ENCODE data around the gene CFAP68. TPM values are rescaled to one million over a fixed set of nuclear protein-coding genes. Genes with fewer than 3 reads are reported as not detected.

CFAP68 gene
- total RNA-seq, 4 donors from 2014 or later = 8.2 to 20.9 (median 9.8) TPM

GRCh38 chr11:111870113-111870512 is 9.2 kb upstream of the CFAP68 start:
- H3K27me3 ChIP-seq = no peaks in the 10 kb centered on the region
- H3K9me3 ChIP-seq = no peaks in the 10 kb centered on the region
- no peak for ATAC-seq
- TF ChIP-seq POLR2A (IDR thresholded peaks at IDR 0.05) (no peak), CTCF (IDR thresholded peaks at IDR 0.05 in 4 of 5, conservative IDR thresholded peaks at IDR 0.05 in 1 of 5) (no peak)
- peak overlapping the region in 2 of 4 donors; percentile 90 to 95 for H3K27ac ChIP-seq
- peak overlapping the region in 2 of 4 donors; percentile 78 to 86 for H3K4me3 ChIP-seq
- H3K4me1 ChIP-seq = peaks cover 17 to 18% of the 10 kb centered on the region in 2 donors
- peaks cover 0 to 35% of the 10 kb centered on the region in 2 donors for H3K36me3 ChIP-seq
- intact Hi-C loops (cut with DNase I; ENCODE audit: low total_unique reads) = loop anchor here (10.0 kb wide), 1 partner anchor 1445 kb away; the partner anchor contains the start of gene TTC12
- in situ Hi-C loops (cut with MboI; ENCODE audit: low sequenced_read_pairs in 4 of 4) = loop anchor here (10.0 kb wide), 5 partner anchors 65 to 215 kb away; partner anchors contain the start of genes DIXDC1 (in 1 of the 4), NKAPD1 (in 1 of the 4), PIH1D2 (in 1 of the 4) and SDHD (in 1 of the 4)
- no peak for DNase-seq

GRCh38 chr11:111870522-111870885 is 8.8 kb upstream of the CFAP68 start:
- no peak for TF ChIP-seq POLR2A (IDR thresholded peaks at IDR 0.05)
- intact Hi-C loops (cut with DNase I; ENCODE audit: low total_unique reads) = loop anchor here (10.0 kb wide), 1 partner anchor 1444 kb away; the partner anchor contains the start of gene TTC12
- Histone ChIP-seq H3K9me3 (no peaks in the 10 kb centered on the region), H3K36me3 (peaks cover 0 to 35% of the 10 kb centered on the region in 2 donors), H3K27ac (peak overlapping the region; percentile 90 to 95 (median 93)), H3K27me3 (no peaks in the 10 kb centered on the region), H3K4me3 (peak overlapping the region; percentile 78 to 96 (median 86)), H3K4me1 (peaks cover 17 to 18% of the 10 kb centered on the region in 2 donors)
- ATAC-seq = no peak
- in situ Hi-C loops (cut with MboI; ENCODE audit: low sequenced_read_pairs in 4 of 4) = loop anchor here (10.0 kb wide), 5 partner anchors 64 to 214 kb away; partner anchors contain the start of genes DIXDC1 (in 1 of the 4), NKAPD1 (in 1 of the 4), PIH1D2 (in 1 of the 4) and SDHD (in 1 of the 4)
- DNase-seq = no peak

- ATAC-seq (peak; percentile 78 to 88), DNase-seq (peak; percentile 66 to 83)
- TF ChIP-seq CTCF (IDR thresholded peaks at IDR 0.05 in 4 of 5, conservative IDR thresholded peaks at IDR 0.05 in 1 of 5) = peak in 3 of 5 experiments; percentile 36 to 44 (median 36)
- TF ChIP-seq POLR2A (IDR thresholded peaks at IDR 0.05) = peak; percentile 38 to 47
- intact Hi-C loops (cut with DNase I; ENCODE audit: low total_unique reads) = loop anchor here (10.0 kb wide), 1 partner anchor 1444 kb away; the partner anchor contains the start of gene TTC12
- H3K27ac ChIP-seq = peak within 1 kb of the TSS; percentile 90 to 95 (median 93)
- peaks cover 17 to 18% of the 10 kb centered on the region in 2 donors for H3K4me1 ChIP-seq
- in situ Hi-C loops (cut with MboI; ENCODE audit: low sequenced_read_pairs in 4 of 4) = loop anchor here (10.0 kb wide), 5 partner anchors 64 to 214 kb away; partner anchors contain the start of genes DIXDC1 (in 1 of the 4), NKAPD1 (in 1 of the 4), PIH1D2 (in 1 of the 4) and SDHD (in 1 of the 4)
- peaks cover 0 to 35% of the 10 kb centered on the region in 2 donors for H3K36me3 ChIP-seq
- no peaks in the 10 kb centered on the region for H3K27me3 ChIP-seq
- H3K9me3 ChIP-seq = no peaks in the 10 kb centered on the region
- H3K4me3 ChIP-seq = peak within 1 kb of the TSS; percentile 78 to 96 (median 86)
Measured at GRCh38 chr11:111870886-111871692, 8.3 kb upstream of the CFAP68 start, which contains the start of gene ALG9. TSS of gene ALG9 (minus strand) at chr11:111871581. CDS start at chr11:111871482, 99 bp downstream.

- in situ Hi-C loops (cut with MboI; ENCODE audit: low sequenced_read_pairs in 4 of 4) (loop anchor here (10.0 kb wide), 5 partner anchors 63 to 213 kb away; partner anchors contain the start of genes DIXDC1 (in 1 of the 4), NKAPD1 (in 1 of the 4), PIH1D2 (in 1 of the 4) and SDHD (in 1 of the 4)), intact Hi-C loops (cut with DNase I; ENCODE audit: low total_unique reads) (loop anchor here (10.0 kb wide), 1 partner anchor 1443 kb away; the partner anchor contains the start of gene TTC12)
- no peak for DNase-seq
Measured at GRCh38 chr11:111871693-111872161, 7.6 kb upstream of the CFAP68 start.

More at GRCh38 chr11:111871693-111872161, 7.6 kb upstream of the CFAP68 start:
- H3K4me3 ChIP-seq = peak overlapping the region; percentile 78 to 96 (median 86)
- peaks cover 0 to 28% of the 10 kb centered on the region in 2 donors for H3K36me3 ChIP-seq
- H3K9me3 ChIP-seq = no peaks in the 10 kb centered on the region
- H3K27me3 ChIP-seq = no peaks in the 10 kb centered on the region
- peaks cover 17 to 18% of the 10 kb centered on the region in 2 donors for H3K4me1 ChIP-seq
- peak overlapping the region; percentile 90 to 95 (median 93) for H3K27ac ChIP-seq
- TF ChIP-seq CTCF (IDR thresholded peaks at IDR 0.05 in 4 of 5, conservative IDR thresholded peaks at IDR 0.05 in 1 of 5) = no peak
- TF ChIP-seq POLR2A (IDR thresholded peaks at IDR 0.05) = no peak
- peak; percentile 31 to 37 for ATAC-seq
